IMR-90 (cell line): ENCODE data around the gene GRPEL2. TPM values are rescaled to one million over a fixed set of nuclear protein-coding genes. Genes with fewer than 3 reads are reported as not detected.
A peak's percentile ranks its signal among the peaks of the same experiment; 100 is the strongest.

ENCODE experiments used
- ATAC-seq: fragments of 200-7000 bp; cut with Tn5 transposase; 2 replicates; pipeline ENCODE4 v1.9.1; 2020; ENCODE audit warnings: low read depth, mild to moderate bottlenecking, moderate library complexity
- BruUV-seq: library from RNA; stranded (reverse); fragments of 400-500 nt; replicated peaks from 2 replicates; lab custom pipeline; 2021; lab: Mats Ljungman, UMichigan
- CTCF ChIA-PET: fragments of 300-600 bp; formaldehyde crosslinking; extraction: SDS; loops from one replicate; lab custom pipeline; 2021; ENCODE audit warnings: antibody characterized with exemption; lab: Yijun Ruan, JAX
- POLR2A ChIA-PET: fragments of 300-600 bp; sonication (Branson Sonifier 250); formaldehyde crosslinking; loops from one replicate; lab custom pipeline; 2022; ENCODE audit warnings: antibody characterized with exemption; ENCODE audit not compliant: unreplicated experiment; lab: Charles Lee
- DNase-seq: peaks from one replicate; pipeline ENCODE4 v3.0.0; 2013
- H2AFZ ChIP-seq: replicated peaks from 2 replicates; pipeline ENCODE3; 2013; ENCODE audit warnings: low read length, mild to moderate bottlenecking; ENCODE audit not compliant: poor library complexity
- H2AK5ac ChIP-seq: 2 replicates; pipeline ENCODE4 v1.6.1; 2013; ENCODE audit warnings: low read depth, low read length, inconsistent platforms
- H2AK9ac ChIP-seq: replicated peaks from 2 replicates; pipeline ENCODE3; 2013; ENCODE audit warnings: mild to moderate bottlenecking, low read depth, low read length, moderate library complexity; ENCODE audit not compliant: poor library complexity
- H2BK120ac ChIP-seq: 2 replicates; pipeline ENCODE4 v1.6.1; 2013; ENCODE audit warnings: low read depth, low read length, inconsistent platforms
- H2BK15ac ChIP-seq: 3 replicates; pipeline ENCODE4 v1.6.1; 2013; ENCODE audit warnings: low read depth, low read length, inconsistent platforms
- H2BK20ac ChIP-seq: 2 replicates; pipeline ENCODE4 v1.6.1; 2013; ENCODE audit warnings: low read depth, mild to moderate bottlenecking, inconsistent platforms, low read length, moderate library complexity
- H2BK5ac ChIP-seq: 2 replicates; pipeline ENCODE4 v1.6.1; 2013; ENCODE audit warnings: mild to moderate bottlenecking, low read depth, low read length, inconsistent platforms; ENCODE audit not compliant: poor library complexity, severe bottlenecking
- H3K14ac ChIP-seq: replicated peaks from 2 replicates; pipeline ENCODE4 v1.6.1; 2013; ENCODE audit warnings: low read depth, low read length, inconsistent platforms
- H3K18ac ChIP-seq: 2 replicates; pipeline ENCODE4 v1.6.1; 2013; ENCODE audit warnings: low read depth, low read length, control low read depth
- H3K23ac ChIP-seq: 2 replicates; pipeline ENCODE4 v1.6.1; 2013; ENCODE audit warnings: low read depth, low read length, inconsistent platforms
- H3K27ac ChIP-seq: 2 replicates; pipeline ENCODE4 v1.5.1; 2013; ENCODE audit warnings: mild to moderate bottlenecking, control low read depth, low read length; ENCODE audit not compliant: insufficient read depth
- H3K27me3 ChIP-seq: 2 replicates; pipeline ENCODE4 v1.6.1; 2013; ENCODE audit warnings: low read length; ENCODE audit not compliant: control insufficient read depth, insufficient read depth
- H3K36me3 ChIP-seq: 2 replicates; pipeline ENCODE4 v1.6.1; 2013; ENCODE audit warnings: low read length, mixed read lengths; ENCODE audit not compliant: control insufficient read depth, insufficient read depth
- H3K4ac ChIP-seq: 2 replicates; pipeline ENCODE4 v1.6.1; 2013; ENCODE audit warnings: low read depth, low read length, inconsistent platforms
- H3K4me1 ChIP-seq: 2 replicates; pipeline ENCODE4 v1.6.1; 2013; ENCODE audit warnings: low read length, mixed read lengths; ENCODE audit not compliant: control insufficient read depth, insufficient read depth
- H3K4me2 ChIP-seq: 2 replicates; pipeline ENCODE4 v1.6.1; 2013; ENCODE audit warnings: low read depth, mild to moderate bottlenecking, control low read depth, low read length, moderate library complexity
- H3K4me3 ChIP-seq: 2 replicates; pipeline ENCODE4 v1.5.1; 2013; ENCODE audit warnings: low read depth, mild to moderate bottlenecking, control low read depth, low read length, moderate library complexity; ENCODE audit not compliant: insufficient read depth
- H3K56ac ChIP-seq: 2 replicates; pipeline ENCODE4 v1.6.1; 2013; ENCODE audit warnings: low read length, inconsistent platforms; ENCODE audit not compliant: insufficient read depth; ENCODE audit errors: extremely low read depth
- H3K79me1 ChIP-seq, 2 experiments: 2 replicates each; pipeline ENCODE4 v1.6.1; 2013; ENCODE audit warnings: low read length in 2 of 2, inconsistent platforms in 1 of 2, low read depth in 1 of 2
- H3K9ac ChIP-seq: 2 replicates; pipeline ENCODE4 v1.6.1; 2013; ENCODE audit warnings: low read depth, low read length, control low read depth
- H3K9me1 ChIP-seq: 2 replicates; pipeline ENCODE4 v1.6.1; 2013; ENCODE audit warnings: low read length, inconsistent platforms; ENCODE audit not compliant: insufficient read depth
- H3K9me3 ChIP-seq: 2 replicates; pipeline ENCODE4 v1.6.1; 2013; ENCODE audit warnings: low read length; ENCODE audit not compliant: control insufficient read depth, insufficient read depth
- H4K20me1 ChIP-seq: 2 replicates; pipeline ENCODE4 v1.6.1; 2013; ENCODE audit warnings: low read length, inconsistent platforms; ENCODE audit not compliant: insufficient read depth
- H4K5ac ChIP-seq: 2 replicates; pipeline ENCODE4 v1.6.1; 2013; ENCODE audit warnings: mild to moderate bottlenecking, low read depth, low read length, control low read depth
- H4K8ac ChIP-seq, 2 experiments: 2 replicates each; pipeline ENCODE4 v1.6.1; 2013; ENCODE audit warnings: low read depth in 2 of 2, low read length in 2 of 2, control low read depth in 1 of 2, inconsistent platforms in 1 of 2
- H4K91ac ChIP-seq: 2 replicates; pipeline ENCODE4 v1.6.1; 2013; ENCODE audit warnings: low read depth, low read length, inconsistent platforms; ENCODE audit not compliant: insufficient read depth
- BHLHE40 ChIP-seq: fragments of 150-350 bp; IDR thresholded peaks from 2 replicates; pipeline ENCODE4 v1.6.1; 2016; ENCODE audit warnings: mild to moderate bottlenecking, low read depth, low read length
- CEBPB ChIP-seq: IDR thresholded peaks from 2 replicates; pipeline ENCODE4 v1.6.1; 2012; ENCODE audit warnings: low read depth, low read length, improper control_type of control experiment
- CHD1 ChIP-seq: IDR thresholded peaks from 2 replicates; pipeline ENCODE4 v1.6.1; 2012; ENCODE audit warnings: low read depth, low read length, improper control_type of control experiment
- CTCF ChIP-seq: conservative IDR thresholded peaks from 2 replicates; pipeline ENCODE4 v1.5.1; 2012; ENCODE audit warnings: mild to moderate bottlenecking, low read depth, low read length, improper control_type of control experiment
- ELK1 ChIP-seq: fragments of 150-350 bp; IDR thresholded peaks from 2 replicates; pipeline ENCODE4 v1.6.1; 2016; ENCODE audit warnings: low read depth, mild to moderate bottlenecking, low read length, moderate library complexity, borderline replicate concordance
- FOS ChIP-seq: fragments of 150-350 bp; IDR thresholded peaks from 2 replicates; pipeline ENCODE4 v1.6.1; 2016; ENCODE audit warnings: low read depth, low read length
- MAFK ChIP-seq: IDR thresholded peaks from 2 replicates; pipeline ENCODE4 v1.6.1; 2012; ENCODE audit warnings: low read depth, low read length, improper control_type of control experiment
- MAZ ChIP-seq: IDR thresholded peaks from 2 replicates; pipeline ENCODE4 v1.6.1; 2012; ENCODE audit warnings: low read depth, mild to moderate bottlenecking, low read length, improper control_type of control experiment, moderate library complexity, borderline replicate concordance
- MXI1 ChIP-seq: IDR thresholded peaks from 2 replicates; pipeline ENCODE4 v1.6.1; 2012; ENCODE audit warnings: low read depth, mild to moderate bottlenecking, low read length, moderate library complexity, borderline replicate concordance
- NFE2L2 ChIP-seq: fragments of 150-350 bp; IDR thresholded peaks from 2 replicates; pipeline ENCODE4 v1.6.1; 2016; ENCODE audit warnings: low read depth, mild to moderate bottlenecking, low read length
- RAD21 ChIP-seq: IDR thresholded peaks from 2 replicates; pipeline ENCODE4 v1.6.1; 2012; ENCODE audit warnings: low read length, improper control_type of control experiment
- RCOR1 ChIP-seq: IDR thresholded peaks from 2 replicates; pipeline ENCODE4 v1.6.1; 2012; ENCODE audit warnings: mild to moderate bottlenecking, low read length, improper control_type of control experiment; ENCODE audit not compliant: insufficient replicate concordance
- RFX5 ChIP-seq: IDR thresholded peaks from 2 replicates; pipeline ENCODE4 v1.8.0; 2012; ENCODE audit warnings: low read depth, mild to moderate bottlenecking, low read length, moderate library complexity
- WGBS, 2 experiments: methylation state at CpG; one replicate each; pipeline versions ENCODE4 v1.1.5 to v1.1.7; 2013; ENCODE audit warnings: missing lambda C conversion rate in 2 of 2; ENCODE audit not compliant: insufficient read length in 1 of 2; ENCODE audit errors: extremely low coverage in 2 of 2; 5-methylcytosine and 5-hydroxymethylcytosine counted together
- dilution Hi-C: fragments of 300-500 bp; cut with HindIII; formaldehyde crosslinking; loops from one replicate; pipeline ENCODE4 v1.14.3; 2018; ENCODE audit warnings: low sequenced_read_pairs; ENCODE audit not compliant: unreplicated experiment
- in situ Hi-C: fragments of 300-500 bp; cut with MboI; formaldehyde crosslinking; loops from 3 replicates; pipeline ENCODE4 v1.14.3; 2019; ENCODE audit warnings: low sequenced_read_pairs, inconsistent platforms, mixed read lengths
- intact Hi-C: fragments of 100-400 bp; cut with micrococcal nuclease; formaldehyde crosslinking; loops from 2 replicates; pipeline ENCODE4 v1.10.0; 2022
- polyA plus RNA-seq, 3 experiments: library from polyadenylated mRNA; depleted of rRNA; stranded (reverse); fragments of >200 nt; gene quantifications; 2 replicates each; pipeline ENCODE4 v1.2.3, GENCODE V29; 2012; ENCODE audit warnings: low replicate concordance in 1 of 3
- total RNA-seq: library from RNA; depleted of rRNA; stranded (reverse); fragments of >200 nt; gene quantifications from 2 replicates; pipeline ENCODE4 v1.2.3, GENCODE V29; 2012
- TF ChIP-seq, protein P1 (sequence below): fragments of 150-350 bp; IDR thresholded peaks from 2 replicates; pipeline ENCODE4 v1.6.1; 2017; ENCODE audit warnings: mild to moderate bottlenecking, antibody characterized with exemption, low read length, low read depth

Gene GRPEL2
- total and polyA plus RNA-seq, 2 of the 4 experiments (the other 2 are of a cell fraction) = 6.2 to 18.1 TPM

- H3K36me3 ChIP-seq = no peaks in the 10 kb centered on the region
- peak overlapping the region; percentile 73 for H3K4ac ChIP-seq
- H2AFZ ChIP-seq = peak overlapping the region; percentile 47
- POLR2A ChIA-PET = interaction anchor here (1.3 kb wide), 1 partner anchor 13 kb away, joined by 3 read pairs; no protein-coding TSS in a partner anchor
- CTCF ChIA-PET = interaction anchor here (0.6 to 1.6 kb wide), 6 partner anchors 12 to 205 kb away, joined by 3 to 5 read pairs (median 3); no protein-coding TSS in a partner anchor
- peak overlapping the region; percentile 57; the same call in 1 of the 2 replicates for H4K91ac ChIP-seq
- H3K9me1 ChIP-seq = peaks cover 9% of the 10 kb centered on the region
- ATAC-seq = peak; percentile 89
- H2BK15ac ChIP-seq = no peak overlapping the region; the same call in 2 of the 3 replicates
- H2BK5ac ChIP-seq = peak overlapping the region; percentile 71
- peak overlapping the region; percentile 38 for H3K14ac ChIP-seq
- H3K9me3 ChIP-seq = no peaks in the 10 kb centered on the region
- H3K27ac ChIP-seq = peak overlapping the region; percentile 6; the same call in 1 of the 2 replicates
- H3K9ac ChIP-seq = no peak overlapping the region
- peak overlapping the region in 1 of 2 experiments; percentile 32; a peak in 1 of 4 replicates for H4K8ac ChIP-seq
- H3K18ac ChIP-seq = peak overlapping the region; percentile 38; the same call in 1 of the 2 replicates
- H3K79me1 ChIP-seq = no peaks in the 10 kb centered on the region
- H2BK20ac ChIP-seq = peak overlapping the region; percentile 72
- intact Hi-C loops (no loop called here), in situ Hi-C loops (no loop called here), dilution Hi-C loops (no loop called here)
- no peak overlapping the region for H3K4me3 ChIP-seq
- BruUV-seq = no TSS peak
- H3K56ac ChIP-seq = peak overlapping the region; percentile 33; the same call in 1 of the 2 replicates
- peak overlapping the region; percentile 17 for H2AK9ac ChIP-seq
- H4K5ac ChIP-seq = no peak overlapping the region
- no CpG with 5 or more reads among the region's 2 CpGs for WGBS, 2 experiments
- peak; percentile 56 for DNase-seq
- H3K27me3 ChIP-seq = no peaks in the 10 kb centered on the region
- peaks cover 6% of the 10 kb centered on the region for H3K4me1 ChIP-seq
- peak overlapping the region; percentile 74; the same call in 1 of the 2 replicates for H2AK5ac ChIP-seq
- H4K20me1 ChIP-seq = no peaks in the 10 kb centered on the region
- H3K23ac ChIP-seq = peak overlapping the region; percentile 39
- H2BK120ac ChIP-seq = peak overlapping the region; percentile 38
- no peak overlapping the region for H3K4me2 ChIP-seq
- TF ChIP-seq NFE2L2 = no peak
- no peak for TF ChIP-seq RAD21
- no peak for TF ChIP-seq BHLHE40
- no peak for TF ChIP-seq FOS
- TF ChIP-seq CHD1 = no peak
- TF ChIP-seq, protein P1, sequence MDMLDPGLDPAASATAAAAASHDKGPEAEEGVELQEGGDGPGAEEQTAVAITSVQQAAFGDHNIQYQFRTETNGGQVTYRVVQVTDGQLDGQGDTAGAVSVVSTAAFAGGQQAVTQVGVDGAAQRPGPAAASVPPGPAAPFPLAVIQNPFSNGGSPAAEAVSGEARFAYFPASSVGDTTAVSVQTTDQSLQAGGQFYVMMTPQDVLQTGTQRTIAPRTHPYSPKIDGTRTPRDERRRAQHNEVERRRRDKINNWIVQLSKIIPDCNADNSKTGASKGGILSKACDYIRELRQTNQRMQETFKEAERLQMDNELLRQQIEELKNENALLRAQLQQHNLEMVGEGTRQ = no peak
- no peak for TF ChIP-seq MXI1
- no peak for TF ChIP-seq CEBPB
- no peak for TF ChIP-seq MAFK
- no peak for TF ChIP-seq RFX5
- TF ChIP-seq ELK1 = no peak
- no peak for TF ChIP-seq CTCF
- no peak for TF ChIP-seq MAZ
- TF ChIP-seq RCOR1 = no peak
Observed at GRCh38 chr5:149333711-149334443, 11.4 kb upstream of the GRPEL2 start.
